ENCODE data around the gene JAKMIP2.

DNA sequence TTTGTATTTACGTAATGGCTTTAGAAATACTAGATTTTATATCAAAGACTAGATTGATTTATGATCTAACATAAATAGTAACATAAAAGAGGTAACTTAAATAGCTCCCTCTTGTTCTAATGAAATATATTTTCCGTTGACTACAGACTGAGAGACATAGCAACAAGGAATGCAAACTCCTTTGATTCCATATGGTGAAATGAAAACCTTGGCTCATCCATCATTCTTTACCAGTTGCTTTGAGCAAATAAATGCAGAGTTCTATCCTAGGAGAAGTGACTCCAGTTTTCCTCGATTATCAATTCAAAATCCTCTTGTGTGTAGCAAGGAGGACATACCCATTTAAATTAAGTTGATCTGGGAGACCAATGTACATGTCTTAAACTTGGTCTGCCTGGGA, 18.0 kb upstream of the JAKMIP2 start:
- TF ChIP-seq, protein P1, sequence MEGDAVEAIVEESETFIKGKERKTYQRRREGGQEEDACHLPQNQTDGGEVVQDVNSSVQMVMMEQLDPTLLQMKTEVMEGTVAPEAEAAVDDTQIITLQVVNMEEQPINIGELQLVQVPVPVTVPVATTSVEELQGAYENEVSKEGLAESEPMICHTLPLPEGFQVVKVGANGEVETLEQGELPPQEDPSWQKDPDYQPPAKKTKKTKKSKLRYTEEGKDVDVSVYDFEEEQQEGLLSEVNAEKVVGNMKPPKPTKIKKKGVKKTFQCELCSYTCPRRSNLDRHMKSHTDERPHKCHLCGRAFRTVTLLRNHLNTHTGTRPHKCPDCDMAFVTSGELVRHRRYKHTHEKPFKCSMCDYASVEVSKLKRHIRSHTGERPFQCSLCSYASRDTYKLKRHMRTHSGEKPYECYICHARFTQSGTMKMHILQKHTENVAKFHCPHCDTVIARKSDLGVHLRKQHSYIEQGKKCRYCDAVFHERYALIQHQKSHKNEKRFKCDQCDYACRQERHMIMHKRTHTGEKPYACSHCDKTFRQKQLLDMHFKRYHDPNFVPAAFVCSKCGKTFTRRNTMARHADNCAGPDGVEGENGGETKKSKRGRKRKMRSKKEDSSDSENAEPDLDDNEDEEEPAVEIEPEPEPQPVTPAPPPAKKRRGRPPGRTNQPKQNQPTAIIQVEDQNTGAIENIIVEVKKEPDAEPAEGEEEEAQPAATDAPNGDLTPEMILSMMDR (tag by site-specific recombination; IDR thresholded peaks at IDR 0.05), result no peak
- TF ChIP-seq ZNF561 (tag by site-specific recombination; IDR thresholded peaks at IDR 0.05; ENCODE audit: borderline replicate concordance) (no peak), ZNF175 (tag by site-specific recombination; IDR thresholded peaks at IDR 0.05) (no peak), ZNF792 (tag by site-specific recombination; IDR thresholded peaks at IDR 0.05) (no peak), RBAK (tag by site-specific recombination; IDR thresholded peaks at IDR 0.05) (no peak), ZNF140 (tag by site-specific recombination; IDR thresholded peaks at IDR 0.05) (no peak), KLF7 (tag by site-specific recombination; IDR thresholded peaks at IDR 0.05; ENCODE audit: borderline replicate concordance) (no peak), ZNF558 (tag by site-specific recombination; IDR thresholded peaks at IDR 0.05) (no peak)
- TF ChIP-seq, protein P2, sequence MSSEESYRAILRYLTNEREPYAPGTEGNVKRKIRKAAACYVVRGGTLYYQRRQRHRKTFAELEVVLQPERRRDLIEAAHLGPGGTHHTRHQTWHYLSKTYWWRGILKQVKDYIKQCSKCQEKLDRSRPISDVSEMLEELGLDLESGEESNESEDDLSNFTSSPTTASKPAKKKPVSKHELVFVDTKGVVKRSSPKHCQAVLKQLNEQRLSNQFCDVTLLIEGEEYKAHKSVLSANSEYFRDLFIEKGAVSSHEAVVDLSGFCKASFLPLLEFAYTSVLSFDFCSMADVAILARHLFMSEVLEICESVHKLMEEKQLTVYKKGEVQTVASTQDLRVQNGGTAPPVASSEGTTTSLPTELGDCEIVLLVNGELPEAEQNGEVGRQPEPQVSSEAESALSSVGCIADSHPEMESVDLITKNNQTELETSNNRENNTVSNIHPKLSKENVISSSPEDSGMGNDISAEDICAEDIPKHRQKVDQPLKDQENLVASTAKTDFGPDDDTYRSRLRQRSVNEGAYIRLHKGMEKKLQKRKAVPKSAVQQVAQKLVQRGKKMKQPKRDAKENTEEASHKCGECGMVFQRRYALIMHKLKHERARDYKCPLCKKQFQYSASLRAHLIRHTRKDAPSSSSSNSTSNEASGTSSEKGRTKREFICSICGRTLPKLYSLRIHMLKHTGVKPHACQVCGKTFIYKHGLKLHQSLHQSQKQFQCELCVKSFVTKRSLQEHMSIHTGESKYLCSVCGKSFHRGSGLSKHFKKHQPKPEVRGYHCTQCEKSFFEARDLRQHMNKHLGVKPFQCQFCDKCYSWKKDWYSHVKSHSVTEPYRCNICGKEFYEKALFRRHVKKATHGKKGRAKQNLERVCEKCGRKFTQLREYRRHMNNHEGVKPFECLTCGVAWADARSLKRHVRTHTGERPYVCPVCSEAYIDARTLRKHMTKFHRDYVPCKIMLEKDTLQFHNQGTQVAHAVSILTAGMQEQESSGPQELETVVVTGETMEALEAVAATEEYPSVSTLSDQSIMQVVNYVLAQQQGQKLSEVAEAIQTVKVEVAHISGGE (tag by site-specific recombination; conservative IDR thresholded peaks at IDR 0.05; ENCODE audit: low read depth), result no peak
- TF ChIP-seq, protein P3, sequence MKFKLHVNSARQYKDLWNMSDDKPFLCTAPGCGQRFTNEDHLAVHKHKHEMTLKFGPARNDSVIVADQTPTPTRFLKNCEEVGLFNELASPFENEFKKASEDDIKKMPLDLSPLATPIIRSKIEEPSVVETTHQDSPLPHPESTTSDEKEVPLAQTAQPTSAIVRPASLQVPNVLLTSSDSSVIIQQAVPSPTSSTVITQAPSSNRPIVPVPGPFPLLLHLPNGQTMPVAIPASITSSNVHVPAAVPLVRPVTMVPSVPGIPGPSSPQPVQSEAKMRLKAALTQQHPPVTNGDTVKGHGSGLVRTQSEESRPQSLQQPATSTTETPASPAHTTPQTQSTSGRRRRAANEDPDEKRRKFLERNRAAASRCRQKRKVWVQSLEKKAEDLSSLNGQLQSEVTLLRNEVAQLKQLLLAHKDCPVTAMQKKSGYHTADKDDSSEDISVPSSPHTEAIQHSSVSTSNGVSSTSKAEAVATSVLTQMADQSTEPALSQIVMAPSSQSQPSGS (tag by site-specific recombination; IDR thresholded peaks at IDR 0.05; ENCODE audit: low read depth), result no peak
